NT2/D1 (cell line): ENCODE data around the gene HEATR1.

Source experiments
- DNase-seq: peaks from one replicate; pipeline ENCODE4 v3.0.0-alpha.2; 2011; ENCODE audit warnings: low read depth, low spot score
- H3K27me3 ChIP-seq: 2 replicates; pipeline ENCODE4 v1.6.0; 2011; ENCODE audit warnings: mild to moderate bottlenecking; ENCODE audit not compliant: insufficient read length, insufficient read depth
- H3K36me3 ChIP-seq: 2 replicates; pipeline ENCODE4 v1.6.1; 2011; ENCODE audit warnings: mild to moderate bottlenecking, low read length, mixed read lengths; ENCODE audit not compliant: insufficient read depth, insufficient read length
- H3K4me1 ChIP-seq: 2 replicates; pipeline ENCODE4 v1.5.1; 2011; ENCODE audit not compliant: insufficient read depth, insufficient read length
- H3K4me3 ChIP-seq: 2 replicates; pipeline ENCODE4 v1.5.1; 2011; ENCODE audit warnings: low read depth; ENCODE audit not compliant: insufficient read length
- H3K9ac ChIP-seq: 2 replicates; pipeline ENCODE4 v1.6.0; 2011; ENCODE audit warnings: low read depth; ENCODE audit not compliant: insufficient read length
- H3K9me3 ChIP-seq: 2 replicates; pipeline ENCODE4 v1.5.1; 2011; ENCODE audit warnings: mild to moderate bottlenecking, low read length; ENCODE audit not compliant: insufficient read depth
- SUZ12 ChIP-seq: IDR thresholded peaks from 2 replicates; pipeline ENCODE4 v1.6.1; 2011; ENCODE audit not compliant: insufficient read length, insufficient read depth; ENCODE audit errors: extremely low read depth
- YY1 ChIP-seq: IDR thresholded peaks from 2 replicates; pipeline ENCODE4 v1.6.1; 2011; ENCODE audit not compliant: insufficient read length, insufficient read depth
- ZNF274 ChIP-seq: IDR thresholded peaks from 2 replicates; pipeline ENCODE4 v1.6.1; 2011; ENCODE audit warnings: mild to moderate bottlenecking, low read depth, low read length

The HEATR1 gene

GRCh38 chr1:236603991-236604904 lies at the start of gene HEATR1:
TSS of gene HEATR1 (minus strand) at chr1:236604516. CDS start at chr1:236604095, 421 bp downstream.
- peaks cover 2% of the 10 kb centered on the region for H3K4me1 ChIP-seq
- no peaks in the 10 kb centered on the region for H3K9me3 ChIP-seq
- H3K36me3 ChIP-seq, result peaks cover 43% of the 10 kb centered on the region
- peak; percentile 99 for DNase-seq
- peak within 1 kb of the TSS; percentile 97 for H3K4me3 ChIP-seq
- TF ChIP-seq ZNF274 (no peak), YY1 (no peak), SUZ12 (no peak)
- H3K9ac ChIP-seq, result peak within 1 kb of the TSS; percentile 93
- H3K27me3 ChIP-seq, result no peaks in the 10 kb centered on the region

- Histone ChIP-seq H3K4me3 (no peak overlapping the region), H3K4me1 (no peaks in the 10 kb centered on the region), H3K9me3 (no peaks in the 10 kb centered on the region), H3K27me3 (no peaks in the 10 kb centered on the region), H3K36me3 (no peaks in the 10 kb centered on the region), H3K9ac (no peak overlapping the region)
- TF ChIP-seq ZNF274 (no peak), YY1 (no peak), SUZ12 (no peak)
- DNase-seq, result no peak
Measured at GRCh38 chr1:236645016-236645680, 40.8 kb upstream of the HEATR1 start.

GRCh38 chr1:236642763-236643162 lies 38.4 kb upstream of the HEATR1 start:
- H3K9me3 ChIP-seq, result no peaks in the 10 kb centered on the region
- no peaks in the 10 kb centered on the region for H3K4me1 ChIP-seq
- H3K4me3 ChIP-seq, result no peak overlapping the region
- TF ChIP-seq YY1, result no peak
- TF ChIP-seq ZNF274, result no peak
- no peak for TF ChIP-seq SUZ12
- no peak for DNase-seq
- H3K36me3 ChIP-seq, result no peaks in the 10 kb centered on the region
- H3K9ac ChIP-seq, result no peak overlapping the region
- H3K27me3 ChIP-seq, result no peaks in the 10 kb centered on the region

- Histone ChIP-seq H3K4me3 (no peak overlapping the region), H3K36me3 (no peaks in the 10 kb centered on the region), H3K9me3 (no peaks in the 10 kb centered on the region), H3K4me1 (no peaks in the 10 kb centered on the region), H3K27me3 (no peaks in the 10 kb centered on the region), H3K9ac (no peak overlapping the region)
- TF ChIP-seq SUZ12 (no peak), YY1 (no peak)
- DNase-seq, result no peak
Measured at GRCh38 chr1:236639686-236640085, 35.4 kb upstream of the HEATR1 start.

GRCh38 chr1:236638945-236639344 lies 34.6 kb upstream of the HEATR1 start:
- TF ChIP-seq SUZ12 (no peak), ZNF274 (no peak), YY1 (no peak)
- Histone ChIP-seq H3K9ac (no peak overlapping the region), H3K4me3 (no peak overlapping the region), H3K9me3 (no peaks in the 10 kb centered on the region), H3K27me3 (no peaks in the 10 kb centered on the region), H3K36me3 (no peaks in the 10 kb centered on the region), H3K4me1 (no peaks in the 10 kb centered on the region)
- DNase-seq, result no peak

GRCh38 chr1:236636017-236636416 lies 31.7 kb upstream of the HEATR1 start:
- DNase-seq, result no peak
- no peak overlapping the region for H3K9ac ChIP-seq
- H3K9me3 ChIP-seq, result no peaks in the 10 kb centered on the region
- no peak overlapping the region for H3K4me3 ChIP-seq
- no peaks in the 10 kb centered on the region for H3K36me3 ChIP-seq
- no peaks in the 10 kb centered on the region for H3K4me1 ChIP-seq
- H3K27me3 ChIP-seq, result no peaks in the 10 kb centered on the region
- TF ChIP-seq ZNF274 (no peak), YY1 (no peak), SUZ12 (no peak)

- DNase-seq, result no peak
- H3K4me1 ChIP-seq, result no peaks in the 10 kb centered on the region
- H3K9ac ChIP-seq, result no peak overlapping the region
Measured at GRCh38 chr1:236627727-236628408, 23.6 kb upstream of the HEATR1 start.

More at GRCh38 chr1:236627727-236628408, 23.6 kb upstream of the HEATR1 start:
- no peaks in the 10 kb centered on the region for H3K36me3 ChIP-seq
- TF ChIP-seq YY1, result no peak
- TF ChIP-seq SUZ12, result no peak
- no peak for TF ChIP-seq ZNF274
- H3K9me3 ChIP-seq, result 0 out of 2 replicates have a peak, but pooled peaks cover 6% of the 10 kb centered on the region
- no peak overlapping the region for H3K4me3 ChIP-seq
- H3K27me3 ChIP-seq, result no peaks in the 10 kb centered on the region
